ENCODE data around the gene SNAPC2.

The SNAPC2 gene

GRCh38 chr19:7907544-7907943 is 12.6 kb upstream of the SNAPC2 start:
- no peak for TF ChIP-seq CTCF (IDR thresholded peaks at IDR 0.05)
- no peak for TF ChIP-seq ZFX (IDR thresholded peaks at IDR 0.05; ENCODE audit: borderline replicate concordance)
- no peak overlapping the region for H3K27ac ChIP-seq

- H3K27ac ChIP-seq: no peak overlapping the region
- TF ChIP-seq ZFX (IDR thresholded peaks at IDR 0.05; ENCODE audit: borderline replicate concordance): no peak
- TF ChIP-seq CTCF (IDR thresholded peaks at IDR 0.05): no peak
Measured at GRCh38 chr19:7908078-7908699, 11.9 kb upstream of the SNAPC2 start.

- TF ChIP-seq ZFX (IDR thresholded peaks at IDR 0.05; ENCODE audit: borderline replicate concordance): no peak
- TF ChIP-seq CTCF (IDR thresholded peaks at IDR 0.05): no peak
Measured at GRCh38 chr19:7908742-7909461, 11.2 kb upstream of the SNAPC2 start.

GRCh38 chr19:7909471-7910067 is 10.6 kb upstream of the SNAPC2 start:
- no peak overlapping the region for H3K27ac ChIP-seq
- TF ChIP-seq CTCF (IDR thresholded peaks at IDR 0.05) (no peak), ZFX (IDR thresholded peaks at IDR 0.05; ENCODE audit: borderline replicate concordance) (no peak)

More at GRCh38 chr19:7908742-7909461, 11.2 kb upstream of the SNAPC2 start:
- H3K27ac ChIP-seq: no peak overlapping the region

- H3K27ac ChIP-seq: no peak overlapping the region
- no peak for TF ChIP-seq CTCF (IDR thresholded peaks at IDR 0.05)
- no peak for TF ChIP-seq ZFX (IDR thresholded peaks at IDR 0.05; ENCODE audit: borderline replicate concordance)
Measured at GRCh38 chr19:7910321-7911161, 9.6 kb upstream of the SNAPC2 start.

GRCh38 chr19:7911508-7912143 is 8.5 kb upstream of the SNAPC2 start:
- H3K27ac ChIP-seq: no peak overlapping the region
- TF ChIP-seq CTCF (IDR thresholded peaks at IDR 0.05) (no peak), ZFX (IDR thresholded peaks at IDR 0.05; ENCODE audit: borderline replicate concordance) (no peak)
